Measurements from ENCODE around the gene OR10G3.

- no peak for TF ChIP-seq CTCF (conservative IDR thresholded peaks at IDR 0.05; ENCODE audit: low read length)
- TF ChIP-seq EZH2phosphoT487 (IDR thresholded peaks at IDR 0.05; ENCODE audit: borderline replicate concordance, low read depth, low read length), result no peak
Measured at GRCh38 chr14:21626491-21627230, 46.8 kb upstream of the OR10G3 start.
